Measurements from ENCODE around the gene LAMA5. TPM values are rescaled to one million over a fixed set of nuclear protein-coding genes. Genes with fewer than 3 reads are reported as not detected.

The LAMA5 gene
- total RNA-seq, 1 donor from 2014 or later, result 35.0 TPM

DNA sequence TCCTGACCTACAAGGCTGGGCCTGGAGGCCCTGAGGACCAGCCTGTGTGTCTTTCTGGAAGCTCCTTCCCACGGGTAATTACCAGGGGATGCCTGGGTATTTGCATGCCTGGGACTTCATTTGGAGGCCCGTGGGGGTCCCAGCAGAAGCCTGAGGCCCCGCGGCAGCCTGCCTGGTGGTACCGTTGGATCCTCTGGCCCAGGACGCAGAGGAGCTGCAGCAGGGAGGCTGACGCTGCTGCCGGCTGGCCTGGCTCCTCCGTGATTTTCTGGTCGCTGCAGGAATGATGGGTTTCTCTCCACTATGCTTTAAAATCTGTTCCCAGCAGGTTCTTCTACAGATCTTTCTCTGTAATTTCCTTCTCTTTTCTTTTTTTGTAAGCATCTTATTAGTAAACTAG is 33.4 kb upstream of the LAMA5 start:
- DNase-seq (ENCODE audit: low read depth, low spot score), result no peak
- TF ChIP-seq CTCF (conservative IDR thresholded peaks at IDR 0.05), result no peak
- H3K27me3 Mint-ChIP-seq (ENCODE audit: low read depth), result no peaks in the 10 kb centered on the region
- H3K27ac Mint-ChIP-seq (ENCODE audit: unreplicated experiment), result no peak overlapping the region
- H3K4me3 Mint-ChIP-seq, result no peak overlapping the region
- peaks cover 5% of the 10 kb centered on the region for H3K4me1 Mint-ChIP-seq
- H3K36me3 Mint-ChIP-seq (ENCODE audit: low read depth), result peaks cover 12% of the 10 kb centered on the region
- no peaks in the 10 kb centered on the region for H3K9me3 Mint-ChIP-seq

DNA sequence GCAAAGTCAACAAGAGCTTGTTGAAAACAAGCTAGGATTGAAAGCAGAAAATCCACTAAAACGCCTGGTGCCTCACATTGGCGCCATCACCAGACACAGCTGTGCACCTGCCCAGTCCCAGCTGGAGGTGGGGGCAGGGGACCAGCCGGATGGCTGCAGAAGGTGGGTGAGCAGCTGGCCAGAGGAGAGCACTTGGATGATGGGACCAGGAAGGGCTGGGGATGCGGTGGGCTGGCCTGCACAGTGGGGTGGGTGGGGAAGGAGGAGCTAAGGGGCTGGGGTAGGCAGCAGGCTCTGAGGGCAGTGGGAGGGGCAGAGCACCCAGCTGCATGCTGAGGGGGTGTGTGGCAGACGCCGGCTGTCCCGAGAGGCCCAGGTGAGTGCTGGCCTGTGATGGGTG is 32.9 kb upstream of the LAMA5 start:
- Mint-ChIP-seq H3K36me3 (ENCODE audit: low read depth) (peaks cover 12% of the 10 kb centered on the region), H3K27me3 (ENCODE audit: low read depth) (no peaks in the 10 kb centered on the region), H3K4me1 (peaks cover under 1% of the 10 kb centered on the region), H3K4me3 (no peak overlapping the region), H3K9me3 (no peaks in the 10 kb centered on the region), H3K27ac (ENCODE audit: unreplicated experiment) (no peak overlapping the region)
- TF ChIP-seq CTCF (conservative IDR thresholded peaks at IDR 0.05), result no peak
- no peak for DNase-seq (ENCODE audit: low read depth, low spot score)

DNA sequence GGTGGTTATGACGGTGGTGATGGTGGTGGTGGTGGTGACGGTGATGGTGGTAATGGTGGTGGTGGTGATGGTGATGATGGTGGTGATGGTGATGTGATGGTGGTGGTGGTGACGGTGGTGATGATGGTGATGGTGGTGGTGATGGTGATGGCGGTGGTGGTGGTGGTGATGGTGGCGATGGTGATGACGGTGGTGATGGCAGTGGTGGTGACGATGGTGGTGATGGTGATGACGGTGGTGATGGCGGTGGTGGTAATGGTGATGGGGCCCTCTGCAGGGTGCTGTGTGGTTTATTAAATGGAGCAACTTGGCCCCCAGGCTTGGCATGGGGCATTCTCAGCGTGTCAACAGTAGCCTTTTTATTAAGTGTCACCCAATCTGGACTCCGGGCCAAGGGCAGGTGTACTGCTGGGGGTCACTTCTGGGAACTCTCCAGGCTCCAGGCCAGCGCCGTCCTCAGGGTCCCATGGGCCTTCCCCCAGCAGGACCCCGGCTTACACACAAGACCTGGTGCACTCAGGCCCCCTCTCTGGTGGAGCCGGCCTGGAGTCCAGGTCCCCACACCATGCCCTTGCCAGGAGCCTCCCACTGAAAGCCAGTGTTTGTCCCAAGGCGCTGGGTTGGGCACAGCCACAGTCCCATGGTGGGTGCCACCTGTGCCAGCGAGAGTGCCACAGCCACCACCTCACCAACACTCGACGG is 31.2 kb upstream of the LAMA5 start:
- Mint-ChIP-seq H3K9me3 (no peaks in the 10 kb centered on the region), H3K27ac (ENCODE audit: unreplicated experiment) (no peak overlapping the region), H3K36me3 (ENCODE audit: low read depth) (peaks cover 12% of the 10 kb centered on the region), H3K4me1 (no peaks in the 10 kb centered on the region), H3K27me3 (ENCODE audit: low read depth) (no peaks in the 10 kb centered on the region), H3K4me3 (no peak overlapping the region)
- no peak for DNase-seq (ENCODE audit: low read depth, low spot score)
- TF ChIP-seq CTCF (conservative IDR thresholded peaks at IDR 0.05), result no peak

DNA sequence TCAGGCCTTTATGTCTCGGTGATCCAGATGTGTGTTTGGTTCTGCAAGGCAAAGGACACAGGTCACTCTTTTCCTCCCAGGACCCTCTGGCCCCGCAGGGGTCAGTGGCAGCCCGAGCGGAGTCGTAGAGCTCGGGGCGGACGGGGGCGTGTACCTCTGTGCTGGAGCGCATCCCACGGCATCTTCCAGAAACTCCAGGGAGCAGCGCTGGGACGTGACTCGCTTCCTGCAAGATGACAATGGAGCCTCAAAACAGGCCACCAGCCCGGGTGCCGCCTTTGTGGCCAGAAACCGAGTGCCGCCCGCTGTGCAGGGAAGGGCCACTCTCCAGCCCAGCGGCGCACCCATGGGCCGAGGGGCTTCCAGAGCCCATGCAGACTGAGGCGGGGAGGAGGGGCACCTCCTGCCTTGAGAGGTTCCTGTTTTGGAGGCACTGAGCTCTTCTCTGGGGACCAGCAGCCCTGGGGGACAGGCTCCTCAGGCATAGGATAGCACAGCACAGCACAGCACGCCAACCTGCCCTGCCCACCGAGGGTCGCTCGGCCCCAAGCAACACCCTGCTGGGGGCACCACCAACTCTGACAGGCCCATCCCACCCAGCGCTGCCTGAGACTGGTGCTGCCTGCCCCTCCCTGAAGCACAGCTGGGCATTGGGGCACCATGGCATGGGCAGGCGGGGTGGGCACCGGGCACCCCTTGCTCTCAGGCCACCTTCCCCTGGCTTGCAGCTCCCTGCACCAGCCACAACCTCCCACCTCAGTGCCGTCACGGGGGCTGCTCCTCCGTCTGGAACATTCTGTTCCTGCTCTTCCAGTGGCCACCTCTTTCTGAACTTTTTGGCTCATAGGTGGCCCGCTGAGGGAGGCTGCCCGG is 29.5 kb upstream of the LAMA5 start:
- Mint-ChIP-seq H3K27me3 (ENCODE audit: low read depth) (no peaks in the 10 kb centered on the region), H3K4me3 (no peak overlapping the region), H3K4me1 (no peaks in the 10 kb centered on the region), H3K36me3 (ENCODE audit: low read depth) (peaks cover 12% of the 10 kb centered on the region), H3K27ac (ENCODE audit: unreplicated experiment) (no peak overlapping the region), H3K9me3 (no peaks in the 10 kb centered on the region)
- no peak for DNase-seq (ENCODE audit: low read depth, low spot score)
- no peak for TF ChIP-seq CTCF (conservative IDR thresholded peaks at IDR 0.05)

DNA sequence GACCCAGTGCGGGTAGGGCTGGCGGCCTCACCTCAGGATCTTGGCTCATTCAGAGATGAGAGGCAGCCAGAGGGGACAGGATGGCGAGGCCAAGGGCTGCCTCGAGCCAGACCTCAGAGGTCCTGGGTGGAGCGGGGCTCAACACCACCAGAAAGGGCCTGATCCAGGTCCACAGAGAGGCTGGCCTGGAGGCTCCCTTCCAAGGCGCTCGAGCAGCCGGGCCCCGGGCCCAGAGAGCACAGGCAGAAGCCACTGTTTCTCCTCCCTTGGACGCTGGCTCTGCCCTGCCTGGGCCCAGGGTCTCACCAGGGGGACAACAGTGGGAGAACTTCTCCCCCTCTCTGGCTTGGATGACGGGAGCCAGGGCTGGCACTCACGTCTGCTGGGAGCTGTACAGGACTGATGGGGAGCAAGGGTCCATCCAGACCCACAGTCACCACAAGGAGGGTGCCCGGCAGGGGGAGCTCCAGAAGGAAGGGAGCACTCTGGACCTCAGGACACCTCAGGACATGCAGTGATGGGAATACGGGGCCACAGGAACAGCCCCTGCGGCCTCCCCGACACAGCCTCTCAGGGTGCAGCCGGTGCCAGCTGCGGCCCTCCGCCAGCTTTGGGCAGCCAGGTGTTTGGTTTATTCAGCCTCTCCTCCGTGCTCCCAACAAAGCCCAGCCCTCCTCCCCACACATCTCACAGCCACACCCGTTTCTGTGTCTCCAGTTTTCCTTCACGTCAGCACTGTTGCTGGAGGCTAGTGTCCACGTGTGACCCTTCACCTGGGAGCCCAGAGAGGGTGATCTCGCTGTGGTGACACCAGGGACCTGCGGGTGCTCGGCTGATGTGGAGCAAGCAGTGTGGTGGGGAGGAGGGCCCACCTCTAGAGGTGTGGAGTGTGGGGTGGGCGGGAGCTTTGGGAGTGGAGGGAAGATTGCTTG is 28.5 kb upstream of the LAMA5 start:
- Mint-ChIP-seq H3K36me3 (ENCODE audit: low read depth) (peaks cover 9% of the 10 kb centered on the region), H3K27ac (ENCODE audit: unreplicated experiment) (no peak overlapping the region)

More for the DNA sequence above, 28.5 kb upstream of the LAMA5 start:
- H3K9me3 Mint-ChIP-seq, result no peaks in the 10 kb centered on the region
- no peak for DNase-seq (ENCODE audit: low read depth, low spot score)
- peak overlapping the region; percentile 73 for H3K4me3 Mint-ChIP-seq
- H3K4me1 Mint-ChIP-seq, result no peaks in the 10 kb centered on the region
- no peaks in the 10 kb centered on the region for H3K27me3 Mint-ChIP-seq (ENCODE audit: low read depth)
- TF ChIP-seq CTCF (conservative IDR thresholded peaks at IDR 0.05), result no peak
